Kidney epithelial cell (primary cell): ENCODE measurements around the gene LAMB4. TPM values are rescaled to one million over a fixed set of nuclear protein-coding genes. Genes with fewer than 3 reads are reported as not detected.

Source experiments
- DNase-seq: peaks from one replicate; pipeline ENCODE4 v3.0.0-alpha.2; 2010; ENCODE audit warnings: low read depth
- H3K27me3 ChIP-seq: 2 replicates; pipeline ENCODE4 v1.6.0; 2011; ENCODE audit warnings: low read length; ENCODE audit not compliant: control insufficient read depth, insufficient read depth
- H3K36me3 ChIP-seq: 2 replicates; pipeline ENCODE4 v1.5.1; 2011; ENCODE audit warnings: low read length; ENCODE audit not compliant: control insufficient read depth, insufficient read depth
- H3K4me3 ChIP-seq: 2 replicates; pipeline ENCODE4 v1.5.1; 2011; ENCODE audit warnings: low read depth, mild to moderate bottlenecking, control low read depth, low read length
- total RNA-seq: library from RNA; depleted of rRNA; stranded (reverse); fragments of >200 nt; gene quantifications from 2 replicates; pipeline ENCODE4 v1.2.3, GENCODE V29; 2015
- TF ChIP-seq, protein P1 (sequence below): IDR thresholded peaks from 2 replicates; pipeline ENCODE4 v1.5.1; 2011; ENCODE audit warnings: mild to moderate bottlenecking, moderate library complexity, low read length, control low read depth, inconsistent platforms; ENCODE audit not compliant: insufficient read depth, poor library complexity, severe bottlenecking

Gene LAMB4
- total RNA-seq, 1 donor from 2014 or later = not detected

DNA sequence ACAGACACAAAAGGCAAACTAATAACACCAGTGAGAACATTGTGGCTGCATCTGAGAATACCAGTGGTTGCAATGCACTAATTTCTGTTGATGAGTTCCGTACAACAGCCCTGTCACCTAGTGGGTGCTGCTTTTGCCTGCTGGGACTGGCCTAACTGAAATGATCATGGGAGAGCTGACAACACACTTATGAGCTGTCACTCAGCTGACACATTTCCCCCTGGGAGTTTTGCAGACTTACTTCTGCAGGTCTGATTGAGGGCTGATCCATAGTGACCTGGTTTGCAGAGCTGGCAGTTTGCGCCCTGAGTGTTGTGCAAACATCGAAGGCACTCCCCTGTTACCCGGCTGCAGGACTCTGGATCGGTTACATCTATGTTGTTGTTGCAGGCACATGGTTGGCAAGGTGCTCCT lies 66.6 kb downstream of the LAMB4 start:
- Histone ChIP-seq H3K4me3 (no peak overlapping the region), H3K27me3 (no peaks in the 10 kb centered on the region), H3K36me3 (no peaks in the 10 kb centered on the region)
- DNase-seq = no peak
- TF ChIP-seq, protein P1, sequence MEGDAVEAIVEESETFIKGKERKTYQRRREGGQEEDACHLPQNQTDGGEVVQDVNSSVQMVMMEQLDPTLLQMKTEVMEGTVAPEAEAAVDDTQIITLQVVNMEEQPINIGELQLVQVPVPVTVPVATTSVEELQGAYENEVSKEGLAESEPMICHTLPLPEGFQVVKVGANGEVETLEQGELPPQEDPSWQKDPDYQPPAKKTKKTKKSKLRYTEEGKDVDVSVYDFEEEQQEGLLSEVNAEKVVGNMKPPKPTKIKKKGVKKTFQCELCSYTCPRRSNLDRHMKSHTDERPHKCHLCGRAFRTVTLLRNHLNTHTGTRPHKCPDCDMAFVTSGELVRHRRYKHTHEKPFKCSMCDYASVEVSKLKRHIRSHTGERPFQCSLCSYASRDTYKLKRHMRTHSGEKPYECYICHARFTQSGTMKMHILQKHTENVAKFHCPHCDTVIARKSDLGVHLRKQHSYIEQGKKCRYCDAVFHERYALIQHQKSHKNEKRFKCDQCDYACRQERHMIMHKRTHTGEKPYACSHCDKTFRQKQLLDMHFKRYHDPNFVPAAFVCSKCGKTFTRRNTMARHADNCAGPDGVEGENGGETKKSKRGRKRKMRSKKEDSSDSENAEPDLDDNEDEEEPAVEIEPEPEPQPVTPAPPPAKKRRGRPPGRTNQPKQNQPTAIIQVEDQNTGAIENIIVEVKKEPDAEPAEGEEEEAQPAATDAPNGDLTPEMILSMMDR = no peak

DNA sequence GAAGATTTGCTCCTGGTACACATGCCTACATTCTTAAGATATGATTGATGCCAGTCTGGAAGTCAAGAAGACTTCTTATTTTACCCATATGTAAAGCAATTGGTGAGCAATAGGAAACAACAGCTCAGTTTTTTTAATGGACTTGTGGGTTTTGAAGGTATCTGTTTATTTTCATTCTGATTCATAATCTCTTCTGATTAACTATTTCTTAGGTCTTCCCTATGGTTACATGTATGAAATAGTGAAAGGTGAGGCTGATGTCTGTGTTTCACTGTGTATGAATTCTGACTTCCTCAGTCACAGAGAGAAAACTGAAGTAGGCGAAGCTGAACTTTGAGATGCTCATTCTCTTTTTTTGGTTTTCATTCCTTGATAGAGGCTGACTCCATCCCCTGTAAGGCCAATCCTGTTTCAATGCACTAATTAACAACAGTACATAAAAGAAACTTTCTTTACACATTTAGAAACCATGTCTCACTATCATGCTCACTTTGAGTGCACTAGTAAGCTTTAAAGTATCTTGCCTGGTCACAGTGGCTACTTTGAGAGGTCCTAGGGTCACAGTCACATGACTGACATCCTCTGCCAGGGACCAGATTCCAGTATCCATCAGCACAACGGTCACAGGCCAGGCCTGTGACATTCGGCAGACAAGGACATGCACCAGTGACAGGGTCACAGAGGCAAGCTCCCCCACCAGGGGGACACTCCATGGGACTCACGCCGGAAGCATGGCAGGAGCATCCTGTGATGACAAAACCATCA lies 67.7 kb downstream of the LAMB4 start:
- Histone ChIP-seq H3K27me3 (no peaks in the 10 kb centered on the region), H3K4me3 (no peak overlapping the region), H3K36me3 (no peaks in the 10 kb centered on the region)
- TF ChIP-seq, protein P1 = no peak
- DNase-seq = no peak

DNA sequence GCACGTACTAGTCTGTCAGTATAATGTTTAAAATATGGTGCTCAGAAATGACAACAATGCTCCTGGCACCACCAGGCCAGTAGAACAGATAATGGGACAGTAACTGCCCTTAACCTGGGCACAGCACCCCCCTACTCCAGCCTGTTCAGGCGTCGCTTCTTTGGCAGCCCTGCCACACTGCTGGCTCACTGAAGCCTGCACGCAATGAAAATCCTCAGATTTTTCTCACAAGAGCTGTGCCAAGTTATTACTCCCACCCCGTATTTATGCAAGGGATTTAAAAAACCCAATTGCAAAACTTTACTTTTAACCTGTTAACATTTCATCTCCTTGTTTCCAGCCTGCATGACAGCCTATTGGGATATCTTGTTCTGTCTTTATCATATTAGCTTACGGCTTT lies 70.6 kb downstream of the LAMB4 start:
- Histone ChIP-seq H3K36me3 (no peaks in the 10 kb centered on the region), H3K4me3 (no peak overlapping the region), H3K27me3 (no peaks in the 10 kb centered on the region)
- no peak for DNase-seq
- TF ChIP-seq, protein P1 = no peak

DNA sequence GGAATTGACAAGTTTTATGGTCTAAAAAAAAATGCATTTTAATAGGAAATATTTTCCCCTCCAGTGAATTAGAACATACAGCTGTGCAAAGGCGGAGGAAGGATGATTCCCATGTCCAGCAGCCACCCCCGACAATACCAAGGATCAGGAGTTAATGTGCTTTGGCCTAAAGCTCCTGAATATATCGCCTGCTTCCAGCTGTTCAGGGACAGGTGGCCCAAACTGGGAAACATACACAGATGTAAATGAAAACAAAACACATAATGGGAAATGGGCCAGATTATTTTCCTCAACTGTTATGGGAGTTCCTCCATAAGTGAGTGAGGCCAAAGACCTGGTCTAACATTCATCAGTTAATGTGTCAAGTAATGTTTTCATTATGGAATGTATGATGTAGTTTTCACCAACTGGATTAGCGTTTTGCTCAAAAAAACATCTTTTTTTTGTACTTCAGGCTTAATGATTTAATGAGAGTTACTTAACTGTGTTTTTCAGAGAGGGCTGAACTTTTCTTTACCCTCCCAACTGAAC lies 72.1 kb downstream of the LAMB4 start:
- Histone ChIP-seq H3K4me3 (no peak overlapping the region), H3K27me3 (no peaks in the 10 kb centered on the region), H3K36me3 (no peaks in the 10 kb centered on the region)
- no peak for DNase-seq
- TF ChIP-seq, protein P1 = no peak

DNA sequence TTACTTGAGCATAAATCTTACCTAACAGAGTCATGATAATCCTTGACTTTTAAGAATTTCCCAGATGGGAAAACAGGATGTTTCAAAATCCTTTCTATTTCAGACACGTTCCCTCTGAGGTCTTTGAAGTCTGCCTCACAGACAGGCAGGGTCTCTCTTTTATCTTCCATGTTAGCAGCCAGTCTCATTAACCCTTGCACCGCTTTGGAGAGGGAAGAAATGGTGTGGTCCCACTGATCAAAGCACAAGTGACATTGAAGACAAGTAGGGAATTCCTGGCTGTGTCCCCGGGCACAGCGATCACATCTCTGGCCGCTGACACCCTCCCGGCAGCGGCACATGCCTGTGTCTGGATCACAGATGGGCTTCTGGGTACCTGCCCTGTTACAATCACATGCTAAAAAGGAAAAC lies 74.5 kb downstream of the LAMB4 start:
- TF ChIP-seq, protein P1 = no peak
- no peaks in the 10 kb centered on the region for H3K27me3 ChIP-seq
- H3K36me3 ChIP-seq = no peaks in the 10 kb centered on the region
- H3K4me3 ChIP-seq = no peak overlapping the region
- no peak for DNase-seq
